ENCODE data around the gene SYT7.

- TF ChIP-seq CTCF (IDR thresholded peaks at IDR 0.05; ENCODE audit: low read length) (no peak), EZH2phosphoT487 (IDR thresholded peaks at IDR 0.05; ENCODE audit: low read length) (no peak), EZH2 (optimal IDR thresholded peaks at IDR 0.05; ENCODE audit: low read depth, low read length) (no peak)
These were observed 40.3 kb downstream of the SYT7 start for GRCh38 chr11:61540528-61540927.

All from MM.1S (cell line).